Measurements from ENCODE around the gene TTC27.

Gene TTC27

DNA sequence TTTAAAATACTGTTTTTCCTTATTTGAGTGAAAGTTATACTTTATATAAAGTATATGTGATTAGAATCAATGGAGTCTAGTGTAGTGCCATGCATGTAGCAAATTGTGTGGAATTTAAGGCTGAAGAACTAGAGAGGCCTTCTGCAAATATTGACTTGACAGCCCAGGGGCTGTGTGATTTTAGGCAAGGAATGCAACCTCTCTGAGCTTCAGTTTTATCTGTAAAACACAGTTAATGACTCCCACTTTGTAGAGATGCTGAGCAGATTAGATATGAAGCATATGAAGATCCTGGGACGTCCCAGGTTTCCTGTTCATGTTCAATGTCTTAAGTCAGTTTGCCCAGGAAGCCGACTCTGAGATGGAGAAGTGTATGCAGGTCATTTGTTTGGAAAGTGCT is 235.5 kb downstream of the TTC27 start:
- TF ChIP-seq, protein P1, sequence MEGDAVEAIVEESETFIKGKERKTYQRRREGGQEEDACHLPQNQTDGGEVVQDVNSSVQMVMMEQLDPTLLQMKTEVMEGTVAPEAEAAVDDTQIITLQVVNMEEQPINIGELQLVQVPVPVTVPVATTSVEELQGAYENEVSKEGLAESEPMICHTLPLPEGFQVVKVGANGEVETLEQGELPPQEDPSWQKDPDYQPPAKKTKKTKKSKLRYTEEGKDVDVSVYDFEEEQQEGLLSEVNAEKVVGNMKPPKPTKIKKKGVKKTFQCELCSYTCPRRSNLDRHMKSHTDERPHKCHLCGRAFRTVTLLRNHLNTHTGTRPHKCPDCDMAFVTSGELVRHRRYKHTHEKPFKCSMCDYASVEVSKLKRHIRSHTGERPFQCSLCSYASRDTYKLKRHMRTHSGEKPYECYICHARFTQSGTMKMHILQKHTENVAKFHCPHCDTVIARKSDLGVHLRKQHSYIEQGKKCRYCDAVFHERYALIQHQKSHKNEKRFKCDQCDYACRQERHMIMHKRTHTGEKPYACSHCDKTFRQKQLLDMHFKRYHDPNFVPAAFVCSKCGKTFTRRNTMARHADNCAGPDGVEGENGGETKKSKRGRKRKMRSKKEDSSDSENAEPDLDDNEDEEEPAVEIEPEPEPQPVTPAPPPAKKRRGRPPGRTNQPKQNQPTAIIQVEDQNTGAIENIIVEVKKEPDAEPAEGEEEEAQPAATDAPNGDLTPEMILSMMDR (IDR thresholded peaks at IDR 0.05), result no peak

DNA sequence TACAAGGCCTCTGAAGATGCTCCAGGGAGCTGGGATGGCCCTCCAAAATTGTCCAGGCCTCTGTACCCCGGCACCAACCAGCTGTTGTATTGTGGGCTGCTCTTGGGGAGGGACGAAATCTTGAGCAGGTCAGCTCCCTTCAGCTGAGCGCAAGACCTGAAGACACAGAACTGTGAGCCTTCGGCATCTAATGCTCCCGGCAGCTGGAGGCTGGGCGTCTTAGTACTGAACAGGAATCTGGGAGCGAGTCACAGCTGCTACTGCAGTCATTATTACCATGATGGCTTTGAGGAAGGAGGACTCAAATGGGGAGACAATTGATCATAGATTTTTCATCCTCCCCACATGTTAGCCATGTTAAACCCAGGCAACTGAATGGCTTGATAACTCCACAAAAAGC is 236.0 kb downstream of the TTC27 start:
- TF ChIP-seq, protein P1 (IDR thresholded peaks at IDR 0.05), result no peak

DNA sequence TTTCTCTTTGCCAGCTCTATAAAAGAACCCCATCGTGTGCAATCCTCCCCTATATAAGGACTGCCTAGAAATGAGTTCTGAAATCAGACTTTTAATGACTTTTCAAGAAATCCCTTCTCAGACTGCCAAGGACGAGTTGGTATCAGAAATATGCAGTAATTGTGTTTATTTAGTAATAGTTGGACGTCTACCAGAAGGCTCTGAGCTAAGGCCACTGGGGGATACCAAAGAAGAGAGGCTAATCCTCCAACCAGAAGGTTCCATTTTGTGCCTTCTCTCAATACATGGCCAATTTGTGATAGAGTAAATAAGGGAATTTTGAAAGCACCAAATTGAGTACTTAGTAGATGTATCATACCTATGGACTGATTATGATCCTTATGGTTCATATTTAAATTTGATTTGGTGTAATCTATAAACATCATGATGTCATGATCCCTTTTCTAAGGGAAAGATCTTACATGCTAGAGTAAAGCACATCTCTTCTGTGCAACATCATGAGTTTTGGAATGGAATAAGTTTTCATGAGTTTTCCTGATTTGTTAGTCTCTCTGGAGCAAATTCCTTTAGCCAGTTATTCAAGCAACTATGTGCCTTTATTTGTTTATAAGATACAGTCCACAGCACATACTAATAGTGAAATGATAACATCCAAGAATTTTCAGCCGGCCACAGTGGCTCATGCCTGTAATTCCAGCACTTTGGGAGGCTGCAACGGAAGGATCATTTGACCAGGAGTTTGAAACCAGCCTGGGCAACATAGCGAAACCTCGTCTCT is 236.7 kb downstream of the TTC27 start:
- TF ChIP-seq, protein P1 (IDR thresholded peaks at IDR 0.05), result no peak

DNA sequence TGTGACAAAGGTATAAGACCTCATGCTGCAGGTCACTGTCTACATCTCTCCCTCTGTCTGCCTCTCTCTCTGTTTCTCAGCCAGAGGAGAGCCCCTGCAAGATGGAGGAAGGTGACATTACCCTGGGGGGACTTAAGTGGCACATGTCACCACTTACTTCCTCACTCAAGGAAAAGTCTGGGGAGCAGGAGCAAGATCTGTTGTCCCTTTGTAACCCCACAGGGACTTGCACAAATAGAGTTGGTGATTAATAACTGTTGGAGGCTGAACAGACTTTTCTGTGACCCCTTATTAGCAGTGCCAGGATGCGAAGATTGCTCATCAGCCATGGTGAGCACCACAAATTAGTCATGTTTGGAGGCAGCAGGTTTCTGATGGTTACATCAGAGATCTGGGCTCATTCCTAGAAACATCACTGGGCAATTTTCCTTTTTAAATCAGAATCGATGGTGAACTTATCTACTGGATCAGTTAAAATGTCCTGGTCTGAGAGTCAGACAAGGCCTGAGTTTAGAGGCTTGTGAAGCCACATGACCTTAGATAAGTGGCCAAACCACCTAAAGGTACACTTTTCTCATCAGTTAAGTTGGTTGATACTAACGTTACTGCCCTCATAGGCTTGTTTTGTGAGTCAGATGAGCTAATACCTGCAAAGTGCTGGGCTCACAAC is 237.7 kb downstream of the TTC27 start:
- TF ChIP-seq, protein P1 (IDR thresholded peaks at IDR 0.05), result no peak
